Kidney epithelial cell (primary cell): ENCODE results near the gene CFL1. TPM values are rescaled to one million over a fixed set of nuclear protein-coding genes. Genes with fewer than 3 reads are reported as not detected.

Source experiments
- DNase-seq: peaks from one replicate; pipeline ENCODE4 v3.0.0-alpha.2; 2010; ENCODE audit warnings: low read depth
- H3K27me3 ChIP-seq: 2 replicates; pipeline ENCODE4 v1.6.0; 2011; ENCODE audit warnings: low read length; ENCODE audit not compliant: control insufficient read depth, insufficient read depth
- H3K36me3 ChIP-seq: 2 replicates; pipeline ENCODE4 v1.5.1; 2011; ENCODE audit warnings: low read length; ENCODE audit not compliant: control insufficient read depth, insufficient read depth
- H3K4me3 ChIP-seq: 2 replicates; pipeline ENCODE4 v1.5.1; 2011; ENCODE audit warnings: low read depth, mild to moderate bottlenecking, control low read depth, low read length
- total RNA-seq: library from RNA; depleted of rRNA; stranded (reverse); fragments of >200 nt; gene quantifications from 2 replicates; pipeline ENCODE4 v1.2.3, GENCODE V29; 2015
- TF ChIP-seq, protein P1 (sequence below): IDR thresholded peaks from 2 replicates; pipeline ENCODE4 v1.5.1; 2011; ENCODE audit warnings: mild to moderate bottlenecking, moderate library complexity, low read length, control low read depth, inconsistent platforms; ENCODE audit not compliant: insufficient read depth, poor library complexity, severe bottlenecking

Gene CFL1
- total RNA-seq, 1 donor from 2014 or later = 1,640 TPM

DNA sequence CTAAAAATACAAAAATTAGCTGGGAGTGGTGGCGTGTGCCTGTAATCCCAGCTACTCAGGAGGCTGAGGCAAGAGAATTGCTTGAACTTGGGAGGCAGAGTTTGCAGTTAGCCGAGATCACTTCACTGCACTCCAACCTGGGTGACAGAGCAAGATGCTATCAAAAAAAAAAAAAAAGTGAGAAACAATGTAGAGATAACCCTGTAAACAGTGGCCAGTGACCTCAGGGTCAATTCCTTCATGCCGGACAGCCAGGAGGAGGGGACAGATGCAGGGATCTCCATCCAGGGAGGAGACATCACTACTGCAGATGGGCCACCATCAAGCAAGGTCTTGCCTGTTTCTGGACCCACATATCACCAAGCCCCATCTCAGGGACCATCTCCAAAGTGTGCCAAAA is 10.2 kb downstream of the CFL1 start:
- Histone ChIP-seq H3K4me3 (no peak overlapping the region), H3K27me3 (no peaks in the 10 kb centered on the region), H3K36me3 (no peaks in the 10 kb centered on the region)
- DNase-seq = no peak
- TF ChIP-seq, protein P1, sequence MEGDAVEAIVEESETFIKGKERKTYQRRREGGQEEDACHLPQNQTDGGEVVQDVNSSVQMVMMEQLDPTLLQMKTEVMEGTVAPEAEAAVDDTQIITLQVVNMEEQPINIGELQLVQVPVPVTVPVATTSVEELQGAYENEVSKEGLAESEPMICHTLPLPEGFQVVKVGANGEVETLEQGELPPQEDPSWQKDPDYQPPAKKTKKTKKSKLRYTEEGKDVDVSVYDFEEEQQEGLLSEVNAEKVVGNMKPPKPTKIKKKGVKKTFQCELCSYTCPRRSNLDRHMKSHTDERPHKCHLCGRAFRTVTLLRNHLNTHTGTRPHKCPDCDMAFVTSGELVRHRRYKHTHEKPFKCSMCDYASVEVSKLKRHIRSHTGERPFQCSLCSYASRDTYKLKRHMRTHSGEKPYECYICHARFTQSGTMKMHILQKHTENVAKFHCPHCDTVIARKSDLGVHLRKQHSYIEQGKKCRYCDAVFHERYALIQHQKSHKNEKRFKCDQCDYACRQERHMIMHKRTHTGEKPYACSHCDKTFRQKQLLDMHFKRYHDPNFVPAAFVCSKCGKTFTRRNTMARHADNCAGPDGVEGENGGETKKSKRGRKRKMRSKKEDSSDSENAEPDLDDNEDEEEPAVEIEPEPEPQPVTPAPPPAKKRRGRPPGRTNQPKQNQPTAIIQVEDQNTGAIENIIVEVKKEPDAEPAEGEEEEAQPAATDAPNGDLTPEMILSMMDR = no peak

DNA sequence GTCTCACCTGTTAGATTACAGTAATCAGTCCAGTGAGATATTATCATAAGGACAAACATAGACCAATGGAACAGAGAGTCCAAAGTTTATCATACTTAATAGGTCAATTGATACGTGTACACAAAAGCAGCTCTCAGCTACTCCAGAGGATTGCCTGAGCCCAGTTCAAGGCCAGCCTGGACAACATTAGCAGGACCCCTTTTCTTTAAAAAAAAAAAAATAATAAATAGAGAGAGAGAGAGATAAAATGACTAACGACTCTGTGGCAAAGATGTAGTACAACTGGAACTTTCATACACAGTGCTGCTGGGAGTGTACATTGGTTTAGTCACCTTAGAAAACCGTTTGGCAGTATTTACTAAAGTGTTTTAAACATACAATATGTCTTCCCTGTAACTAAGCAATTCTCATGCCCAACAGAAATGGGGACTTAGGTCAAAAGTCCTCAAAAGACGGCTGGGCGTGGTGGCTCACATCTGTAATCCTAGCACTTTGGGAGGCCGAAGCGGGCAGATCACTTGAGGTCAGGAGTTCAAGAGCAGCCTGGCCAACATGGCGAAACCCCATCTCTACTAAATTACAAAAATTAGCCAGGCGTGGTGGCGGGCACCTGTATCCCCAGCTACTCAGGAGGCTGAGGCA is 13.6 kb downstream of the CFL1 start:
- TF ChIP-seq, protein P1 = no peak
- no peaks in the 10 kb centered on the region for H3K36me3 ChIP-seq
- H3K27me3 ChIP-seq = no peaks in the 10 kb centered on the region
- no peak overlapping the region for H3K4me3 ChIP-seq
- no peak for DNase-seq

DNA sequence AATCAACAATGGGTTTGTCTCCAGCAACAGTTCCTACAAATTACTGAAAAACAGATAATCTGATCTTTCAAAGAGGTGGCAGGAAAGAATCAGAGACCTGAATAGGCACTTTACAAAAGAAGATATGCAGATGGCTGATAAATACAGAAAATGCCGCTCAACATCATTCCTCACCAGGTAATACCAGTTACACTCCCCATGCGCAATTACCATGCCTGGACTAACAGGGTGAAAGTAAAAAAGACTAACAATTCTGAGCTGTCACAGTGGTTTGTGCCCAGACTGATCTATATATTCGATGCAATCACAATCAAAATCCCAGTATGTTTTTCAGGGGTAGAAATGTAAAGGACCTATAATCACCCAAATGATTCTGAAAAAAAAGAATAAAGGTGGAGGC is 14.2 kb downstream of the CFL1 start:
- H3K36me3 ChIP-seq = no peaks in the 10 kb centered on the region
- no peak overlapping the region for H3K4me3 ChIP-seq
- no peaks in the 10 kb centered on the region for H3K27me3 ChIP-seq
- no peak for DNase-seq
- TF ChIP-seq, protein P1 = no peak

DNA sequence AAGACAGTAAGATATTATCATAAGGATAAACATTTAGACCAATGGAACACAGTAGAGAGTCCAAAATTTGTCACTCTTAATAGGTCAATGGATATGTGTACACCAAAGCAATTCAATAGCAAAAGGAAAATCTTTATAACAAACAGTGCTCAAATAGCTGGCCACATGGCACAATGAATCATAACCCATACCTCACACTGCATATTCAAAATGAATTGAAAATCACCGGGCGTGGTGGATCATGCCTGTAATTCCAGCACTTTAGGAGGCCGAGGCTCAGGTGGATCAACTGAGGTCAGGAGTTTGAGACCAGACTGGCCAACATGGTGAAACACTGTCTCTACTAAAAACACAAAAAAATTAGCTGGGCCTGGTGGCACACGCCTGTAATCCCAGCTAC is 15.8 kb downstream of the CFL1 start:
- TF ChIP-seq, protein P1 = no peak
- Histone ChIP-seq H3K36me3 (no peaks in the 10 kb centered on the region), H3K27me3 (no peaks in the 10 kb centered on the region), H3K4me3 (no peak overlapping the region)
- no peak for DNase-seq

DNA sequence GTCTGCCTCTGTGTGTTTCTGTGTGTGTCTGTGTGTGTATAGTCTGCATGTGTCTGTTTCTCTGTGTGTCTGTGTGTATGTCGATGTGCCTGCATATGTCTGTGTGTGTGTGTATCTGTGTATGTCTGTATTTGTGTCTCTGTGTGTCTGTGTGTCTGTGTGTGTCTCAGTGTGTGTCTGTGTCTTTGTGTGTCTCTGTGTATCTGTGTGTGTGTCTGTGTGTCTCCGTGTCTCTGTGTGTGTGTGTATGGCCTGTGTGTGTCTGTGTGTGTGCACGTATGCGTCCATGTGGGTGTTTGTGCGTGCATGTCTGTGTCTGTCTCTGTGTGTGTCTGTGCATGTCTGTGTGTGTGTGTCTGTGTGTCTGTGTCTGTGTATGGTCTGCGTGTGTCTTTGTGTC is 23.8 kb downstream of the CFL1 start:
- DNase-seq = no peak
- Histone ChIP-seq H3K27me3 (peaks cover 16% of the 10 kb centered on the region), H3K36me3 (no peaks in the 10 kb centered on the region), H3K4me3 (peak overlapping the region; percentile 53)
- TF ChIP-seq, protein P1 = no peak
